ENCODE data around the gene RAD51B.

Gene RAD51B

GRCh38 chr14:68539789-68540188 is 720.2 kb downstream of the RAD51B start:
- H3K27ac ChIP-seq (ENCODE audit: low read depth, low read length): no peak overlapping the region
- H3K9ac ChIP-seq (ENCODE audit: low read depth in 1 of 2, low read length in 2 of 2): no peak overlapping the region
- no peak overlapping the region for H3K4me3 ChIP-seq (ENCODE audit: low read depth in 1 of 2, low read length in 2 of 2)

GRCh38 chr14:68541178-68541896 is 721.8 kb downstream of the RAD51B start:
- Histone ChIP-seq H3K27me3 (ENCODE audit: control insufficient read depth in 1 of 2, insufficient read depth in 2 of 2, low read length in 2 of 2) (no peaks in the 10 kb centered on the region), H3K4me3 (ENCODE audit: low read depth in 1 of 2, low read length in 2 of 2) (no peak overlapping the region), H3K36me3 (ENCODE audit: control insufficient read depth in 1 of 2, insufficient read depth in 2 of 2, low read length in 2 of 2) (no peaks in the 10 kb centered on the region), H3K9ac (ENCODE audit: low read depth in 1 of 2, low read length in 2 of 2) (no peak overlapping the region), H3K27ac (ENCODE audit: low read depth, low read length) (no peak overlapping the region), H3K4me1 (ENCODE audit: control insufficient read depth in 1 of 2, insufficient read depth in 2 of 2, low read length in 2 of 2) (no peaks in the 10 kb centered on the region), H3K9me3 (ENCODE audit: control insufficient read depth in 1 of 2, low read length in 2 of 2) (no peaks in the 10 kb centered on the region)

More at GRCh38 chr14:68539789-68540188, 720.2 kb downstream of the RAD51B start:
- Histone ChIP-seq H3K27me3 (ENCODE audit: control insufficient read depth in 1 of 2, insufficient read depth in 2 of 2, low read length in 2 of 2) (no peaks in the 10 kb centered on the region), H3K9me3 (ENCODE audit: control insufficient read depth in 1 of 2, low read length in 2 of 2) (no peaks in the 10 kb centered on the region), H3K36me3 (ENCODE audit: control insufficient read depth in 1 of 2, insufficient read depth in 2 of 2, low read length in 2 of 2) (no peaks in the 10 kb centered on the region), H3K4me1 (ENCODE audit: control insufficient read depth in 1 of 2, insufficient read depth in 2 of 2, low read length in 2 of 2) (no peaks in the 10 kb centered on the region)

- no peak overlapping the region for H3K27ac ChIP-seq (ENCODE audit: low read depth, low read length)
- H3K27me3 ChIP-seq (ENCODE audit: control insufficient read depth in 1 of 2, insufficient read depth in 2 of 2, low read length in 2 of 2): no peaks in the 10 kb centered on the region
- no peaks in the 10 kb centered on the region for H3K9me3 ChIP-seq (ENCODE audit: control insufficient read depth in 1 of 2, low read length in 2 of 2)
- H3K9ac ChIP-seq (ENCODE audit: low read depth in 1 of 2, low read length in 2 of 2): no peak overlapping the region
- no peak overlapping the region for H3K4me3 ChIP-seq (ENCODE audit: low read depth in 1 of 2, low read length in 2 of 2)
- H3K4me1 ChIP-seq (ENCODE audit: control insufficient read depth in 1 of 2, insufficient read depth in 2 of 2, low read length in 2 of 2): peaks cover 4 to 9% of the 10 kb centered on the region in 2 donors
- H3K36me3 ChIP-seq (ENCODE audit: control insufficient read depth in 1 of 2, insufficient read depth in 2 of 2, low read length in 2 of 2): no peaks in the 10 kb centered on the region
These were observed 722.8 kb downstream of the RAD51B start for GRCh38 chr14:68542346-68542745.

- H3K4me1 ChIP-seq (ENCODE audit: control insufficient read depth in 1 of 2, insufficient read depth in 2 of 2, low read length in 2 of 2): peaks cover 8 to 17% of the 10 kb centered on the region in 2 donors
- H3K9ac ChIP-seq (ENCODE audit: low read depth in 1 of 2, low read length in 2 of 2): no peak overlapping the region
- no peak overlapping the region for H3K27ac ChIP-seq (ENCODE audit: low read depth, low read length)
- H3K9me3 ChIP-seq (ENCODE audit: control insufficient read depth in 1 of 2, low read length in 2 of 2): no peaks in the 10 kb centered on the region
- no peaks in the 10 kb centered on the region for H3K27me3 ChIP-seq (ENCODE audit: control insufficient read depth in 1 of 2, insufficient read depth in 2 of 2, low read length in 2 of 2)
- no peak overlapping the region for H3K4me3 ChIP-seq (ENCODE audit: low read depth in 1 of 2, low read length in 2 of 2)
- no peaks in the 10 kb centered on the region for H3K36me3 ChIP-seq (ENCODE audit: control insufficient read depth in 1 of 2, insufficient read depth in 2 of 2, low read length in 2 of 2)
These were observed 723.9 kb downstream of the RAD51B start for GRCh38 chr14:68543516-68543915.

- no peak overlapping the region for H3K9ac ChIP-seq (ENCODE audit: low read depth in 1 of 2, low read length in 2 of 2)
- no peaks in the 10 kb centered on the region for H3K27me3 ChIP-seq (ENCODE audit: control insufficient read depth in 1 of 2, insufficient read depth in 2 of 2, low read length in 2 of 2)
- H3K36me3 ChIP-seq (ENCODE audit: control insufficient read depth in 1 of 2, insufficient read depth in 2 of 2, low read length in 2 of 2): no peaks in the 10 kb centered on the region
- peaks cover 10 to 22% of the 10 kb centered on the region in 2 donors for H3K4me1 ChIP-seq (ENCODE audit: control insufficient read depth in 1 of 2, insufficient read depth in 2 of 2, low read length in 2 of 2)
- no peak overlapping the region for H3K4me3 ChIP-seq (ENCODE audit: low read depth in 1 of 2, low read length in 2 of 2)
- H3K27ac ChIP-seq (ENCODE audit: low read depth, low read length): peak overlapping the region; percentile 35
- no peaks in the 10 kb centered on the region for H3K9me3 ChIP-seq (ENCODE audit: control insufficient read depth in 1 of 2, low read length in 2 of 2)
These were observed 724.7 kb downstream of the RAD51B start for GRCh38 chr14:68544081-68544892.

GRCh38 chr14:68546839-68547238 is 727.3 kb downstream of the RAD51B start:
- H3K27me3 ChIP-seq (ENCODE audit: control insufficient read depth in 1 of 2, insufficient read depth in 2 of 2, low read length in 2 of 2): no peaks in the 10 kb centered on the region
- H3K36me3 ChIP-seq (ENCODE audit: control insufficient read depth in 1 of 2, insufficient read depth in 2 of 2, low read length in 2 of 2): no peaks in the 10 kb centered on the region
- H3K9ac ChIP-seq (ENCODE audit: low read depth in 1 of 2, low read length in 2 of 2): peak overlapping the region in 1 of 2 donors; percentile 4
- no peaks in the 10 kb centered on the region for H3K9me3 ChIP-seq (ENCODE audit: control insufficient read depth in 1 of 2, low read length in 2 of 2)
- H3K27ac ChIP-seq (ENCODE audit: low read depth, low read length): peak overlapping the region; percentile 76
- peaks cover 14 to 29% of the 10 kb centered on the region in 2 donors for H3K4me1 ChIP-seq (ENCODE audit: control insufficient read depth in 1 of 2, insufficient read depth in 2 of 2, low read length in 2 of 2)
- H3K4me3 ChIP-seq (ENCODE audit: low read depth in 1 of 2, low read length in 2 of 2): no peak overlapping the region

- H3K4me1 ChIP-seq (ENCODE audit: control insufficient read depth in 1 of 2, insufficient read depth in 2 of 2, low read length in 2 of 2): peaks cover 14 to 29% of the 10 kb centered on the region in 2 donors
- peak overlapping the region in 1 of 2 donors; percentile 4 for H3K9ac ChIP-seq (ENCODE audit: low read depth in 1 of 2, low read length in 2 of 2)
- H3K4me3 ChIP-seq (ENCODE audit: low read depth in 1 of 2, low read length in 2 of 2): no peak overlapping the region
- H3K27ac ChIP-seq (ENCODE audit: low read depth, low read length): peak overlapping the region; percentile 76
- no peaks in the 10 kb centered on the region for H3K36me3 ChIP-seq (ENCODE audit: control insufficient read depth in 1 of 2, insufficient read depth in 2 of 2, low read length in 2 of 2)
- H3K9me3 ChIP-seq (ENCODE audit: control insufficient read depth in 1 of 2, low read length in 2 of 2): no peaks in the 10 kb centered on the region
- no peaks in the 10 kb centered on the region for H3K27me3 ChIP-seq (ENCODE audit: control insufficient read depth in 1 of 2, insufficient read depth in 2 of 2, low read length in 2 of 2)
These were observed 728.0 kb downstream of the RAD51B start for GRCh38 chr14:68547305-68548193.

- Histone ChIP-seq H3K27ac (ENCODE audit: low read depth, low read length) (peak overlapping the region; percentile 76), H3K4me3 (ENCODE audit: low read depth in 1 of 2, low read length in 2 of 2) (no peak overlapping the region), H3K4me1 (ENCODE audit: control insufficient read depth in 1 of 2, insufficient read depth in 2 of 2, low read length in 2 of 2) (peaks cover 14 to 29% of the 10 kb centered on the region in 2 donors), H3K27me3 (ENCODE audit: control insufficient read depth in 1 of 2, insufficient read depth in 2 of 2, low read length in 2 of 2) (no peaks in the 10 kb centered on the region), H3K9ac (ENCODE audit: low read depth in 1 of 2, low read length in 2 of 2) (peak overlapping the region in 1 of 2 donors; percentile 12), H3K9me3 (ENCODE audit: control insufficient read depth in 1 of 2, low read length in 2 of 2) (no peaks in the 10 kb centered on the region), H3K36me3 (ENCODE audit: control insufficient read depth in 1 of 2, insufficient read depth in 2 of 2, low read length in 2 of 2) (no peaks in the 10 kb centered on the region)
These were observed 728.9 kb downstream of the RAD51B start for GRCh38 chr14:68548194-68549076.

- peaks cover 18 to 36% of the 10 kb centered on the region in 2 donors for H3K4me1 ChIP-seq (ENCODE audit: control insufficient read depth in 1 of 2, insufficient read depth in 2 of 2, low read length in 2 of 2)
- H3K27ac ChIP-seq (ENCODE audit: low read depth, low read length): no peak overlapping the region
- no peak overlapping the region for H3K9ac ChIP-seq (ENCODE audit: low read depth in 1 of 2, low read length in 2 of 2)
- H3K4me3 ChIP-seq (ENCODE audit: low read depth in 1 of 2, low read length in 2 of 2): no peak overlapping the region
- no peaks in the 10 kb centered on the region for H3K27me3 ChIP-seq (ENCODE audit: control insufficient read depth in 1 of 2, insufficient read depth in 2 of 2, low read length in 2 of 2)
- no peaks in the 10 kb centered on the region for H3K9me3 ChIP-seq (ENCODE audit: control insufficient read depth in 1 of 2, low read length in 2 of 2)
- no peaks in the 10 kb centered on the region for H3K36me3 ChIP-seq (ENCODE audit: control insufficient read depth in 1 of 2, insufficient read depth in 2 of 2, low read length in 2 of 2)
These were observed 730.7 kb downstream of the RAD51B start for GRCh38 chr14:68550338-68550715.
